ENCODE measurements around the gene HOXC6.
"Not testable (repeated sequence)": the region's sequence is repeated elsewhere in the genome, so short reads cannot be mapped to it uniquely, and the experiment has no call there.

The HOXC6 gene

DNA sequence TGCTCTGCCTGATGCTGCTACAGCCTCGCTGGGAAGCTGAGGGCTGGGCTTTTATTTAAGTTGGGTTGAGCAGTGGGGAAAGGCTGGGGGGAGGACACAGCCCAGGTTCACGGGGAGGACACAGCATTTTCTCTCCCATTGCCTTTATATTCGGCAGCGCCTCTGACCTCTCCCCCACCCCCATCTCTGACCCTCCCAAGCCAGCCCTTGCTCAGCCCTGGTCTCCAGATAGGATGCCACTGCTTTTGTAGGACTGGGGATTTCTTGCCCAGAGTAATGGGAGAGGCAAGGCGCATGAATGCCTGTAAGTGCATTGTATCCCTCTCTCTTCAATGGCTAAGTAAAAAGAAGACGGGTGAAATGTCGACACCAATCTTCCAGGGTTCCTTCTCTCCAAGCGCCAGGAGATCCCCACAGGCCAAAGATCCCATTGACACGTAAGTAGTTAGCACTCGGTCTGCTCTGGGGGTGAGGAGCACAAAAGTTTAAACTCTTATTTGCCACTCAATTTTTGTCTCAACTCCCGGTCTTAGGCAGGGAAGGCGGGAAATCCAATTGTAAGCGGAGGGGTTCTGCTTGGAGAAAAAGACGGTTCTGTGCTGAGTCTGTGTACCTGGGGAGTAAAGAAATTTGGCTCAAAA is 30.0 kb downstream of the HOXC6 start:
- no peak for DNase-seq (ENCODE audit: low spot score)

DNA sequence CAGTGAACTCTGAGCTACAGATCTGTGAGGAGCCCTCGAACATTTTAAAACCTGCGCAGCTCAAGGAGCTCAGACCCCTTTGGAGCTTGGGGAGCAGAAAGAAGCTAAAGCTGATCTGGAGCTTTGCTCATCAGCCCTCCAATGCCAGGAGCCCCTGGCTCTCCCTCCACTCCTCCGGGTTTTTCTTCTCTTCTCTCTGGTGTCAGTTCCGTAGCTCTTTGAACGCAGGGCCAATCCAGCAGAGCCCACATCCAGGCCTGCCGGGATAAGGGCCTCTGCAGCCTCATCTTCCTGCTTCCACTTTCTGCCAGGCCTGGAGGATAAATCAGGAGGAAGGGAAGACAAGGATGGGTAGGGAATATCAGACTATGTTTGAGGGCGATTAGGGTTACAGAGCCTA is 31.4 kb downstream of the HOXC6 start:
- no peak for DNase-seq (ENCODE audit: low spot score)

GRCh38 chr12:54060174-54060974 is 32.1 kb downstream of the HOXC6 start:
- no peak for DNase-seq (ENCODE audit: low spot score)

DNA sequence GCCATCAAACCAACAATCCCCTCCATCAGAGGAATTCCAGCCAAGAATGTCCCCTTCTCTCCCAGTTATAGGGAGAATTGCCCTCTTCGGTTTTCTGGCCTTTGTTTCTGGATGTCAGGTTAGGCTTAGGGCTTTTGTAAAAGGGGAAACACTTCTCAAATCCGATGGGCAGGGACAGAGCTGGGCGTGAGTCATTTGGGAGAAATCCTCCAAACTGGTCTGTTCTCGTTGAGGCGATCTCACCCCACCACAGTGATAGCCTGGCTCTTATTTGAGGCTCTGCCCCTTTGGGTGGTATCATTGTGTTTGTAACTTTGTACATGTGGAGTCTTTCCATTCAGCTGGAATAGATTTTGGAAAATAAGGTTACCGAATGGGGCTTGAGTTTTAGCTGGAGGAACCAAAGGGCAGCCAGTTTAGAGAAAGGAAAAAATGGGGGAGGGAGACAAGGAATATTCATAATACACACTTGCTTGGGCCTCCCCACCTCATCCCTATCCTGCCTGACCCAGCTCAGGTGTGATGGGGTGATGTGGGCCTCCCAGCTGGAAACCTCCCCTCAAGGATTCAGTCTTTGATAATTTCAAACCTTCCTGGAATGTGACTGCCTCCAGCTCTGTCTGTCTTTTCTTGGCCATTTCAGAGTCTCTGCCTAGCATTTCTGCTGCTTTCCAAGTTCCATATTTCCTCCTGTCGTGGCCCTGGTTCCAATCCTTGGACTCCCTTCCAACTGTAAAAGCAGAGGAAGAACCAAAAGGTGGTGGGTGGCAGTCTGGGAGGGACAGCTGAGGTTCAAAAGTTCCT is 32.9 kb downstream of the HOXC6 start:
- no peak for DNase-seq (ENCODE audit: low spot score)

- no peak for DNase-seq (ENCODE audit: low spot score)
Measured at GRCh38 chr12:54065677-54066076, 37.4 kb downstream of the HOXC6 start.

DNA sequence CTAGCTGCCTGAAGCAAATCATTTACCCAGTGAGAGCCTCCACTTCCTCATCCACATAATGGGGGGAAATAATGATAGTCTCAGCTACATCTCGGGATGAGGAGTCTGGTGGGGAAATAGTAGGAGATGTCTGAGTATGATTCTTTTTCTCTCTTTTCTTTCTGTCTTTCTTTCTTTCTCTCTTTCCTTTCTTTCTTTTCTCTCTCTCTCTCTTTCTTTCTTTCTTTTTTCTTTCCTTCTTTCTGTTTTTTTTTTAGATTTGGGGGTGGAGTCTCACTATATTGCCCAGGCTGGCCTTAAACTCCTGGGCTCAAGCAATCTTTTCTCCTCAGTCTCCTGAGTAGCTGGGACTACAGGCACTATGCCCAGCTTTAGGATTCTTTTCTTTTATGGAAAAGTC is 38.2 kb downstream of the HOXC6 start:
- DNase-seq (ENCODE audit: low spot score), result no peak

DNA sequence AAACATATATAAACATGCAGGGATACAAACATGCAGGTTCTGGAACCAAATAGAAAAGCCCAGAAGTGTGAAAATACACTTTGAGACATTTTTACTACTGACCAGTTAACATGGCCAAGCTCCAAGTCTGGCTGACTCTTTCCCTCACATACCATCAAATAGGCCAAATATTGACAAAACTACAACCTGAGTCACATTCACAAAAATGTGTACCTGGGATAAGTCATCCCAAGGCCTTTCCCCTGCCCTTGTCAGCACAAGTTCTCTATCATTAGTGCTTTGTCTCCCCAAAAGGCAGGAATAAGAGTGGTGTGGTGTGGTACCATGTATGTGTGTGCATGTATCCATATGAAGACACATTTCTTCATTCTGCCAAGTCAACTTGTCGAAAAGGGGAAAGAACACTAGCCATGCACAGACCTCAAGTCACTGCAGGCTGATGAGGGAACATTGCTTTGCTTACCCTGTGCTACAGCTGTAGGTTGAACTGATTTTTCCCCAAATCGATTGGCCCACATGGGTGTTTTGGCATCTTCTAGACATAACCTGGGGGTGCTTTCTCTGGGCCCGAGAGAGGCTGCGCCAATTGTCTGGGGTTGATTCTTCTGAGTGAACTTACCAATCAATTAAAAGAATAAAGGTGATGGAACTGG is 40.3 kb downstream of the HOXC6 start:
- DNase-seq (ENCODE audit: low spot score), result no peak

DNA sequence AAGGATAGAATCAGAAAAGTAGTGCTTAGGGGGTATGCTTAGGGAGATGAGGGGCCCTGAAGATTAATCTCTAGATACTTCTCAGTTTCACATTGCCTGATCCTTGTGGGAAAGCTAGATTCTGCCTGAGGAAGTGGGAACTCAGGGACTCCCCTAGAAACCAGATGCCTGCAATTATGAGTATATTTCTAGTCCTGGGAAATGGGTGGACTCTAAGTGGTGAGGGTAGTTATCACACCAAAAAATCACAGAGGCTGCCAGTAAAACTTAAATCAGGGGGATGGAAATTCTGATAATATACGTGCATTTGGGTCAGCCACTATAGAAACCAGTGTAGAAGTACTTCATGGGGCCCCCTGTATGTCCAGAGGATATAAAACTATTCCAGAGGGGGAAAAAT is 43.7 kb downstream of the HOXC6 start:
- DNase-seq (ENCODE audit: low spot score), result no peak

GRCh38 chr12:54074308-54074707 is 46.1 kb downstream of the HOXC6 start:
- no peak for DNase-seq (ENCODE audit: low spot score)

DNA sequence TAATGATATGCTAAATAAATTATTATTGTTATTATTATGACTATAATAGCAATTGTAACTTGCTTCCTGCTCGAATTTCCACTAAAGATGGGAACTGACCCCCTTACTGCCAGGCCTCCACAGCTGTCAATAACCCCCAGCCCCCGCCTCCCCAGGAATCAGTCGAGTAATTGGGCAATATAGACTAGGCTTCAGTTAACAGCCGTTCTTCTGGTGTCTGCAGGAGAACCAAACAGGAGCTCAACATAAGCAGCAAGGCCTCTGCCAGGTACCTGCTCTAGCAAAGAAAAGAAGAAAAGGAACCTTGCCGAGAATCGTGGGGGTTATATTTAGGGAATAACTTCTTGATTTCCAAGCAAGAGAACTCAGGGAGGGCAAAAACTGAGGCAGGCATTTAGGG is 47.2 kb downstream of the HOXC6 start:
- DNase-seq (ENCODE audit: low spot score), result no peak

GRCh38 chr12:54075974-54076373 is 47.7 kb downstream of the HOXC6 start:
- no peak for DNase-seq (ENCODE audit: low spot score)

- DNase-seq (ENCODE audit: low spot score), result not testable (repeated sequence)
Measured at GRCh38 chr12:54077843-54078242, 49.6 kb downstream of the HOXC6 start.

DNA sequence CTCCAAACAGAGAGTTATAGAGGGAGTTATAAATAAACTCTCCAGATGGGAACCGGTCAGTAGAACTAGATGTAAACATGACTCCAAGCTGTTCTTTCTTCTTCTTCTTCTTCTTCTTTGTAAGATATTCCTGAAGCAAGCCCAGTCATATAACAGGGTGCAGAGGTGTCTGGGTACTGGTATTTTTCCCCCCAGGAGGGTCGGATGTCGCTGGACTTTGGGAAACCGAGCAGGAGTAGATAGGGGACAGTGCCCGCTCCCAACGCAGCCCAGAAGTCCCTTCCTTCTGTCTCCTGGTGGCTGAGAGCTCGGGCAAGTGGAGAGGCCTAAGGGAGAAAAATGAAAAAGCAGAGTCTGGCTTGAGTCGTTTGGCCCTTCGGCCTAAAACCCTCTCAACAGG is 50.9 kb downstream of the HOXC6 start:
- DNase-seq (ENCODE audit: low spot score), result not testable (repeated sequence)

Measured in pons (tissue), 1 donor.